Measurements from ENCODE around the gene U2SURP.

- TF ChIP-seq CTCF (IDR thresholded peaks at IDR 0.05): peak; percentile 15
- TF ChIP-seq EZH2 (IDR thresholded peaks at IDR 0.05): no peak
Measured at GRCh38 chr3:143037867-143038266, 36.5 kb downstream of the U2SURP start.
